Gastroesophageal sphincter (tissue), 4 donors: Measurements from ENCODE around the gene PDE10A. TPM values are rescaled to one million over a fixed set of nuclear protein-coding genes. Genes with fewer than 3 reads are reported as not detected.
"Not testable (repeated sequence)": the region's sequence is repeated elsewhere in the genome, so short reads cannot be mapped to it uniquely, and the experiment has no call there.

Source experiments
- ATAC-seq: fragments of 150-250 bp; one replicate; pipeline ENCODE4 v1.9.1; 2016; ENCODE audit warnings: mild to moderate bottlenecking, moderate library complexity
- H3K27ac ChIP-seq, 4 donors: fragments of 200-600 bp; sonication (generic) in 3 of 4; 1 replicate in 3 of 4; 2 replicates in 1 of 4; pipeline ENCODE4 v1.5.1; 2016 to 2019
- H3K27me3 ChIP-seq: fragments of 200-600 bp; sonication (generic); one replicate; pipeline ENCODE4 v1.5.1; 2019
- H3K36me3 ChIP-seq, 2 donors: fragments of 200-600 bp; sonication (generic); one replicate each; pipeline ENCODE4 v1.5.1; 2019; ENCODE audit warnings: control low read depth in 1 of 2
- H3K4me1 ChIP-seq, 3 donors: fragments of 200-600 bp; sonication (generic); 1 replicate in 2 of 3; 2 replicates in 1 of 3; pipeline ENCODE4 v1.5.1; 2016 to 2019; ENCODE audit warnings: control low read depth in 2 of 3
- H3K4me3 ChIP-seq, 2 donors: fragments of 200-600 bp; sonication (generic); one replicate each; pipeline ENCODE4 v1.5.1; 2019; ENCODE audit warnings: mild to moderate bottlenecking in 1 of 2, moderate library complexity in 1 of 2
- H3K9me3 ChIP-seq, 3 donors: fragments of 200-600 bp; sonication (generic); one replicate each; pipeline ENCODE4 v1.5.1; 2017 to 2019; ENCODE audit warnings: control low read depth in 2 of 3
- EP300 ChIP-seq: sonication (generic); formaldehyde crosslinking; IDR thresholded peaks from one replicate; pipeline ENCODE4 v1.6.1; 2017; ENCODE audit warnings: antibody characterized with exemption, mild to moderate bottlenecking
- POLR2A ChIP-seq, 2 donors: fragments of 450-650 bp; IDR thresholded peaks; one replicate each; pipeline ENCODE4 v1.6.1; 2017; ENCODE audit warnings: antibody characterized with exemption in 2 of 2, mild to moderate bottlenecking in 2 of 2, moderate library complexity in 1 of 2
- POLR2AphosphoS5 ChIP-seq: sonication (generic); formaldehyde crosslinking; IDR thresholded peaks from one replicate; pipeline ENCODE4 v1.6.1; 2017; ENCODE audit warnings: antibody characterized with exemption
- WGBS, 2 donors: methylation state at CpG; one replicate each; pipeline ENCODE4 v1.1.5; 2018; ENCODE audit warnings: low coverage in 1 of 2; 5-methylcytosine and 5-hydroxymethylcytosine counted together
- total RNA-seq, 4 donors: library from RNA; depleted of rRNA; stranded (reverse); fragments of >200 nt; gene quantifications; one replicate each; pipeline ENCODE4 v1.1.0, GENCODE V29; 2016
- TF ChIP-seq, protein P1 (sequence below), 4 experiments: fragments of 200-600 bp in 2 of 4; fragments of 450-650 bp in 2 of 4; sonication (generic) in 1 of 4; IDR thresholded peaks; one replicate each; pipeline ENCODE4 v1.5.1; 2017 to 2019; ENCODE audit warnings: antibody characterized with exemption in 4 of 4, mild to moderate bottlenecking in 2 of 4, moderate library complexity in 2 of 4

PDE10A gene
- total RNA-seq, 4 donors from 2014 or later = 2.5 to 12.1 (median 4.0) TPM

DNA sequence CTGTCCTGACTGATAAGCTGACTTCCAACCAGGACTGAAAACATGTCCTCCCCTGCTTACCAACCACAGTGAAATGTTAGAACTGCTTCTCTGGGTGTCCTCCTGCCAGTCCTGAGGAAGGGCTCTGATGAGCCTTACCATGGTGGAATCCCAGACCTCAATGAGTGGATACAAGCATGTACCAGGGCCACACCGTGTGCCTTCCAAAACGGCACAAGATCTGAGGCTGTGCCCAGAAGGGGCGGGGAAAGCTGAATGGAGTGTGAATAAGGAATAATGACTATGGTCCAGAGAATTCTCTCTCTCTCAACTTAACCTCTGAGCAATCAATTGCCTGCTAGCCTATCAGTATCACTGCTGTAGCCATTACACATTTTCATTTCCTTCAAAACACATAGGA lies 51.7 kb downstream of the PDE10A start:
- no peak for ATAC-seq
- Histone ChIP-seq H3K27me3 (no peaks in the 10 kb centered on the region), H3K4me1 (peaks cover 0 to 2% (median 0%) of the 10 kb centered on the region in 3 donors), H3K27ac (no peak overlapping the region), H3K9me3 (peaks cover 0 to 8% (median 0%) of the 10 kb centered on the region in 3 donors), H3K36me3 (no peaks in the 10 kb centered on the region), H3K4me3 (no peak overlapping the region)
- TF ChIP-seq POLR2AphosphoS5 (no peak), EP300 (no peak), POLR2A (IDR thresholded peaks at IDR 0.05) (no peak)
- TF ChIP-seq, protein P1, sequence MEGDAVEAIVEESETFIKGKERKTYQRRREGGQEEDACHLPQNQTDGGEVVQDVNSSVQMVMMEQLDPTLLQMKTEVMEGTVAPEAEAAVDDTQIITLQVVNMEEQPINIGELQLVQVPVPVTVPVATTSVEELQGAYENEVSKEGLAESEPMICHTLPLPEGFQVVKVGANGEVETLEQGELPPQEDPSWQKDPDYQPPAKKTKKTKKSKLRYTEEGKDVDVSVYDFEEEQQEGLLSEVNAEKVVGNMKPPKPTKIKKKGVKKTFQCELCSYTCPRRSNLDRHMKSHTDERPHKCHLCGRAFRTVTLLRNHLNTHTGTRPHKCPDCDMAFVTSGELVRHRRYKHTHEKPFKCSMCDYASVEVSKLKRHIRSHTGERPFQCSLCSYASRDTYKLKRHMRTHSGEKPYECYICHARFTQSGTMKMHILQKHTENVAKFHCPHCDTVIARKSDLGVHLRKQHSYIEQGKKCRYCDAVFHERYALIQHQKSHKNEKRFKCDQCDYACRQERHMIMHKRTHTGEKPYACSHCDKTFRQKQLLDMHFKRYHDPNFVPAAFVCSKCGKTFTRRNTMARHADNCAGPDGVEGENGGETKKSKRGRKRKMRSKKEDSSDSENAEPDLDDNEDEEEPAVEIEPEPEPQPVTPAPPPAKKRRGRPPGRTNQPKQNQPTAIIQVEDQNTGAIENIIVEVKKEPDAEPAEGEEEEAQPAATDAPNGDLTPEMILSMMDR (IDR thresholded peaks at IDR 0.05) = no peak
- WGBS, 2 donors = 53 to 70% methylated on average over 3 of the region's 3 CpGs

DNA sequence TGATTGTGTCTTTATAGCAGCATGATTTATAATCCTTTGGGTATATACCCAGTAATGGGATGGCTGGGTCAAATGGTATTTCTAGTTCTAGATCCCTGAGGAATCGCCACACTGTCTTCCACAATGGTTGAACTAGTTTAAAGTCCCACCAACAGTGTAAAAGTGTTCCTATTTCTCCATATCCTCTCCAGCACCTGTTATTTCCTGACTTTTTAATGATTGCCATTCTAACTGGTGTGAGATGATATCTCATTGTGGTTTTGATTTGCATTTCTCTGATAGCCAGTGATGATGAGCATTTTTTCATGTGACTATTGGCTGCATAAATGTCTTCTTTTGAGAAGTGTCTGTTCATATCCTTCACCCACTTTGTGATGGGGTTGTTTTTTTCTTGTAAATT lies 54.5 kb downstream of the PDE10A start:
- H3K4me1 ChIP-seq, H3K27ac ChIP-seq, ATAC-seq, H3K36me3 ChIP-seq, H3K9me3 ChIP-seq, H3K27me3 ChIP-seq, H3K4me3 ChIP-seq: not testable (repeated sequence)
- 86 to 100% methylated on average over 1 of the region's 1 CpG for WGBS, 2 donors

DNA sequence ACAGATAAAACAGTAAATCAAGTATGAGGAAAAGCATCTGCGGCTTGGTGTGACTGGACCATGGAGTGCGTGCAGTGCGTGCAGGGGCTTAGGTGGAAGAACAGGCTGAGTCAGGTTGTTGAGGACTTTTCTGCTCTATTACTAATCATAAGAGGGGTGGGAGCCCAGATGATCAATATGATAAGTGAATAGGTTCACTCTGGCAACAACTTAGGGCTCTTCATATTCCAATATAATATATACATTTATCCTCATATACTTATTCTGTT lies 56.4 kb downstream of the PDE10A start:
- Histone ChIP-seq H3K4me3 (no peak overlapping the region), H3K4me1 (no peaks in the 10 kb centered on the region), H3K9me3 (peaks cover 0 to 8% (median 0%) of the 10 kb centered on the region in 3 donors), H3K27me3 (no peaks in the 10 kb centered on the region), H3K36me3 (no peaks in the 10 kb centered on the region), H3K27ac (no peak overlapping the region)
- 100% methylated on average over 3 of the region's 3 CpGs for WGBS, 2 donors
- TF ChIP-seq, protein P1 (IDR thresholded peaks at IDR 0.05) = no peak
- TF ChIP-seq EP300 (no peak), POLR2A (IDR thresholded peaks at IDR 0.05) (no peak), POLR2AphosphoS5 (no peak)
- no peak for ATAC-seq

DNA sequence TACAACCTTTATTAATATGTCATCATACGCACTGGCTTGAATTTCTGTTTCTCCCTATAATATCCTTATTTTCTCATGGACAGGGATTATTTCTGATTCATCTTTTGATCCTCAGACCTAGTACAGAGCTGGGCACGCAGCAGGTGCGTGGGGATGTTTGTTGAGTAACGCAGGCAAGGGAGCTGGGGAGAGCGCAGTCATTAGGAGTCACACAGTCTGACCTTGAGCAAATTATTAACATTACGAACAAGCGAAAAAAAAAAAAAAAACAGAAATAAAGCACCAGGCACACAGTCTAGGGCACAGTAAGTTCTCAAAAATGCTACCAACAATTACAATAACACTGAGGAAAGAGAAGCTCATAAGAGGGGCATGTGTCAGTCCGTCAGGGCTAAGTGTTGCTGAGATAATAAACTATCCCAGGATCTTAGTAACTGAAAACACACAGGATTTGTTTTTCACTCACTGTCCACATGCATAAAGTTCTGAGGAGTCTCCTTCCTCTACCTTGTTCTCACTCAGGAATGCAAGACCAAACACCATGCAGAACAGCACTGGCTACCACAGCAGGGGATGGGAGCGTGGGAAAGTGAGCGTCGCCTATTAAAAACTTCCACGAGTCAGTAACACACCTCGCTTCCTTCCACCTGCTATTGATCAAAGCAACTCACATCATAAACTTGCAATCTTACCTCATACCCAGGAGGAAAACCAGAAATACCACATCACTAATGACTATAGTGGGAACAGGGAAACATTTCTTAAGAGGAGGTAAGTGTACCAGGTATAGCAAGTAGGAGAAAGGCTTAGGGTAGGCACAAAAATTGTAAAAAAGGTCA lies 56.9 kb downstream of the PDE10A start:
- TF ChIP-seq POLR2AphosphoS5 = no peak
- TF ChIP-seq, protein P1 (IDR thresholded peaks at IDR 0.05) = no peak
- no peak for TF ChIP-seq EP300
- no peak for TF ChIP-seq POLR2A (IDR thresholded peaks at IDR 0.05)
- Histone ChIP-seq H3K9me3 (peaks cover 0 to 8% (median 0%) of the 10 kb centered on the region in 3 donors), H3K27me3 (no peaks in the 10 kb centered on the region), H3K4me1 (no peaks in the 10 kb centered on the region), H3K27ac (no peak overlapping the region), H3K4me3 (no peak overlapping the region), H3K36me3 (no peaks in the 10 kb centered on the region)
- 87 to 89% methylated on average over 4 to 11 of the region's 13 CpGs for WGBS, 2 donors
- ATAC-seq = no peak

DNA sequence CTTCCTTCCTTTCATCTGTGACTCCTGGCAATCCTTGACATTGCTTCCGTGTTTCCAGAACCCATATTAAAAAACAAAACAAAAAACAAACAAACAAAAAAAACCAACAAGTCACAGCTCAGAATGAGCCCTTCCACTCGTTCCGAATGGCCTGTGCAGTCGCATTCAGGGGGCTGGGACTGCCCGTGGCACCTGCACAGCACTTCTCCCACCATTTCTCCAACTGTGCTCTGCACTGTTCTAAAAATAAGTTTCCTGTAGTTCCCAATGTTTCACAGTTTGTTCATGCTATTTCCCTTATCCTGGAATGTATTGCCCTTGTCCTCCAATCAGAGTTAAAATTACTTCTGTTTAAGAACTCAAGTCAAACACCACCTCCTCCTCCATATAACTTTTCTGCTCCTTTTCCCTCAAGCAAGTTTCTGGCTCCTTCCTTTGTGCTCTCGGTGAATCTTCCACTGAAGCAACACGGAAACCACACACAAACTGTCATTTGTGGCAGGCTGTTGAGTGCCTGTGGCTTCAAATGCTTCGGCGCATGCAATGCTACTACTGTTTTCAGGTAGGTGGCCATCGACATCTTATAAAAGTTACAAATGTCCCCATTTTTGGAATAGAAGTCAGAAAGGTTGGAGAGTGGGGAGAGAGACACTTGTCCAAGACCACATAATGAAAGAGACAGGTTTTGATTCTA lies 57.7 kb downstream of the PDE10A start:
- Histone ChIP-seq H3K9me3 (peaks cover 0 to 4% (median 0%) of the 10 kb centered on the region in 3 donors), H3K27ac (no peak overlapping the region), H3K27me3 (no peaks in the 10 kb centered on the region), H3K4me3 (no peak overlapping the region), H3K4me1 (no peaks in the 10 kb centered on the region), H3K36me3 (no peaks in the 10 kb centered on the region)
- 73 to 81% methylated on average over 7 to 10 of the region's 10 CpGs for WGBS, 2 donors
- TF ChIP-seq EP300 (no peak), POLR2A (IDR thresholded peaks at IDR 0.05) (no peak), POLR2AphosphoS5 (no peak)
- TF ChIP-seq, protein P1 (IDR thresholded peaks at IDR 0.05) = no peak
- ATAC-seq = no peak
